22Rv1 (cell line): ENCODE measurements around the gene CHST15.

Experiments used
- ZFX ChIP-seq: fragments of 450-650 bp; IDR thresholded peaks from 2 replicates; pipeline ENCODE4 v1.6.1; 2017; ENCODE audit warnings: antibody characterized with exemption, borderline replicate concordance
- TF ChIP-seq, protein P1 (sequence below): fragments of 450-650 bp; IDR thresholded peaks from 2 replicates; pipeline ENCODE4 v1.5.1; 2017; ENCODE audit warnings: mild to moderate bottlenecking

DNA sequence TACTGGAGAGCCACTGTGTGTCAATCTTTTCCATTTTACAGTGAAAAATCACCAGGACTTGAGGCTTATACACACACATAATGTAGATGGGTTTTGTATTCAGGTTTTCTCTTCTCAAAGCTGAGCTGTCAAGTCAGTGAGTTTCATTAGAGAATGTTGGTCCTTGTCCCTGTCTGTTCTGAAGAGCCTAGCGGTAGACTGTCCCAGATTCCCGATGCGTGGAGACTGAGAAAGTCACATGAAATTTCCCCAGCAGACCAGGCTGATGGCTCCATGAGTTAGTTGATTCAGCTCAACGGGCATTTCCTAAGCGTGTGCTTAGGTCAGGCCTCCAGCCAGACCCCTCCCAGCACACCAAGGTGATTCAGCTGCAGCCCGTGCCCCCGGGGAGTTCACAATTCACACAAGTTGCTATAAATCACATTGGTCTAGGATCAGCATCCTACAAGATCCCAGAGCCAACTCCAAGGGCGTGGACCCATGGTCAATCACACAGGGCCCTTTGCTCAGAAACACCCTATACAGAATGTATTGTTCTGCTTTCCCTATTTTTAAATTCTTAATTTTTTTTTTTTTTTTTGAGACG lies 17.2 kb downstream of the CHST15 start:
- TF ChIP-seq, protein P1, sequence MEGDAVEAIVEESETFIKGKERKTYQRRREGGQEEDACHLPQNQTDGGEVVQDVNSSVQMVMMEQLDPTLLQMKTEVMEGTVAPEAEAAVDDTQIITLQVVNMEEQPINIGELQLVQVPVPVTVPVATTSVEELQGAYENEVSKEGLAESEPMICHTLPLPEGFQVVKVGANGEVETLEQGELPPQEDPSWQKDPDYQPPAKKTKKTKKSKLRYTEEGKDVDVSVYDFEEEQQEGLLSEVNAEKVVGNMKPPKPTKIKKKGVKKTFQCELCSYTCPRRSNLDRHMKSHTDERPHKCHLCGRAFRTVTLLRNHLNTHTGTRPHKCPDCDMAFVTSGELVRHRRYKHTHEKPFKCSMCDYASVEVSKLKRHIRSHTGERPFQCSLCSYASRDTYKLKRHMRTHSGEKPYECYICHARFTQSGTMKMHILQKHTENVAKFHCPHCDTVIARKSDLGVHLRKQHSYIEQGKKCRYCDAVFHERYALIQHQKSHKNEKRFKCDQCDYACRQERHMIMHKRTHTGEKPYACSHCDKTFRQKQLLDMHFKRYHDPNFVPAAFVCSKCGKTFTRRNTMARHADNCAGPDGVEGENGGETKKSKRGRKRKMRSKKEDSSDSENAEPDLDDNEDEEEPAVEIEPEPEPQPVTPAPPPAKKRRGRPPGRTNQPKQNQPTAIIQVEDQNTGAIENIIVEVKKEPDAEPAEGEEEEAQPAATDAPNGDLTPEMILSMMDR, result no peak
- no peak for TF ChIP-seq ZFX
